SKM-1 treated with dmso at 0.1 percent for 144 hours (cell line): ENCODE data around the gene FGD5.
"Not testable (repeated sequence)": the region's sequence is repeated elsewhere in the genome, so short reads cannot be mapped to it uniquely, and the experiment has no call there.

ENCODE experiments used
- DNase-seq: peaks from one replicate; lab custom pipeline; 2025; ENCODE audit not compliant: unreplicated experiment; lab: John Stamatoyannopoulos, UW

Gene FGD5

DNA sequence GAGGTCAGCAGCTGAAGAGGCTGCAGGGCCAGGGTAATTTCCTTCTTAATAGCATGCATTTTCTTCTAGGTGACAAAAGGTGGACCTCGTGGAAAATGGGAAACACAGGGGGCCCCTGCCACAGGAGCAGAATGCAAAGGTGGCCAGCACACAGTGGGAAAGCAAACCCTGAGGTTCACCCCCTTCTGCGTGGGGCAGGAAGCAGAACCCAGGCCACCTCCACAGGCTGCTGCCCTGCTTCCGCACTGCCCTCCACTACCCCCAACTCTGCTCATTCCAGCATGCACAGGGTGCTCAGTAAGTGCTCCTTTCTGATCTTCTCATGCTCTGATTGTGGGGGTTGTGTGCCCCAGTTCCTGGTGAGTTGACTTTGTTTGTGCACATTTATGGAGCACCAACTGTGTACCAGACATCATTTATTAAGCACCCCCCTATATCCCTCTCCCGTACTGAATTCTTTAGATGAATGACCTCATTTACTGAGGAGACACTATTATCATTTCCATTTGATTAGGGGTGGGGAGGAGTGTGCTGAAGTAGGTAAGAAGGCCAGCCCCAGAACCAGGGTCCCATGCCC lies 12.7 kb upstream of the FGD5 start:
- DNase-seq: no peak

DNA sequence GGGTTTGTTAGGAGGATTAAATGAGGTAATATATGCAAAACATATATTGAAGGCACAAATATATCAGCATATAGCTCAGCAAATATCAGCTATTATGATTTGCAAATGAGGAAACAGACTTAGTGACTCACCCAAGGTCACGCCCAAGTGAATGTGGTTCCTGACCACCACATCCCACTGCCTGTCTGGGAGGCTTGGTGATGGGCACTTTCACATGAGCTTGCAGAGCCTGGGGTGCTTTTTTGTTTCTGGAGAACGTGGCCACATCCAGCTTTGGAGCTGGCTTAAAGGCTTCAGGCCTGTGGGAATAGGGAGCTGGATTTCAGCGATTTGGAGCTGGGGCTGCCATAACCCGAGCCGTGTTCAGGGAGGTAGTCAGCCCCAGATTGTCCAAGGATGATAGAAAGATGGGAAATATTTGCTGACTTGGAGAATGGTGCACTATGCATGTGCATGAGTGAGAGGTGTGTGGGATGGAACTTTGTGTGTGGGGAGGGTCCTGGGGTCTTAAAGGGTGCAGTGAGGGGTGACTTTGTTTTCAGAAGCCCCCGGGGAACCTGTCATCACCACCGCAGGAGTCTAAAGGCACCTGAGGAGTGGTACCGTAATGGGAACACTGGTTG lies 12.0 kb upstream of the FGD5 start:
- DNase-seq: peak; percentile 37

GRCh38 chr3:14808025-14808424 lies 10.7 kb upstream of the FGD5 start:
- no peak for DNase-seq

DNA sequence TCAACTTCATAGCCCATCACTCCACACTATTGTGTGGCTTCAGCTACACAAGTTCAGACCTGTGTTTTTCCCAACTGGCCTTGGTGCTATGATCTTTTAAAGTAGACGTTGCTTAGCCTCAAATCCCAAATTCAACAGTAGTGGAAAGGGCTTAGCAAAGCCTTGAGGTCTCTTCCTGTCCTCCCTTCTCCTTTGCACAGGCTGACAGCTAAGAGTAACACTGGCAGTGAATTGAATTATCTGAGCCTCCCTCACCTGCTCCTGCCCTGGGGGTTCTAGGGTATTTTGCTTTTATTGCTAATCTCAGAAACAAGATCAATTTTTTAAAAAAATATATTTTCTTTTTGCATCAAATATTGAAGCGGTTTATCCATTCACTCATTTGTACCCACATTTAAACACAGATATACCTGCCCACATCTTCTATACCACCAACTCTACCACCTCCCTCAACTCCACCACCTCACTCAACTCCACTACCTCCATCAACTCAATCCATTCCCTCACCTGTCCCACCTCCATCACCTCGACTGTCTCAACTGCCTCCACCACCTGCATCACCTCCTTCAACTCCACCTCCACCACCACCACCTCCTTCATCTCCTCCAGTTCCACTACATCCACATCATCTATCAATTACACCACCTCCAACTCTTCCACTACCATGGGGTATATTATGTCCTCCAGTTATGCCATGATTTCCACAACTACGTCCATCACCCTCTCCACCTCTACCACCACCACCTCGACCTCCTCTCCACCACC lies 10.1 kb upstream of the FGD5 start:
- DNase-seq: no peak

DNA sequence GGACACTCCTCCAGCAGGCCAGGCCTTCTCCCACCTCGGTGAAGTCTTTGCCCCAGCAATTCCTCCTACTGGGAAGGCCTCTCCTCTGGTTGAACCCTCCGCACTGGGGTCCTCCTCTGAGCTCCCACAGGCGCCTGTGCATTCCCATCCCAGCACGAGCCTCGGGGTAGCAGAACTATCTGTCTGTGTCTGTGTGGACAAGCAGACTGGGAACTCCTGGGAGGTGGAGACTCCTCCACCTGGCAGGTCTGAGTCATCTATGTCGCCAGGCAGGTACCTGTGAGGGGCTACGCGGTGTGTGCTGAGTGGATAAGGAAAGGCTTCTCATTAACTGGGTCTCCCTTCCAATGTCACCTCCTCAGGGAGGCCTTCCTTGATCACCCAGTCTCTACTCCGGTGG lies 9.2 kb upstream of the FGD5 start:
- not testable (repeated sequence) for DNase-seq

DNA sequence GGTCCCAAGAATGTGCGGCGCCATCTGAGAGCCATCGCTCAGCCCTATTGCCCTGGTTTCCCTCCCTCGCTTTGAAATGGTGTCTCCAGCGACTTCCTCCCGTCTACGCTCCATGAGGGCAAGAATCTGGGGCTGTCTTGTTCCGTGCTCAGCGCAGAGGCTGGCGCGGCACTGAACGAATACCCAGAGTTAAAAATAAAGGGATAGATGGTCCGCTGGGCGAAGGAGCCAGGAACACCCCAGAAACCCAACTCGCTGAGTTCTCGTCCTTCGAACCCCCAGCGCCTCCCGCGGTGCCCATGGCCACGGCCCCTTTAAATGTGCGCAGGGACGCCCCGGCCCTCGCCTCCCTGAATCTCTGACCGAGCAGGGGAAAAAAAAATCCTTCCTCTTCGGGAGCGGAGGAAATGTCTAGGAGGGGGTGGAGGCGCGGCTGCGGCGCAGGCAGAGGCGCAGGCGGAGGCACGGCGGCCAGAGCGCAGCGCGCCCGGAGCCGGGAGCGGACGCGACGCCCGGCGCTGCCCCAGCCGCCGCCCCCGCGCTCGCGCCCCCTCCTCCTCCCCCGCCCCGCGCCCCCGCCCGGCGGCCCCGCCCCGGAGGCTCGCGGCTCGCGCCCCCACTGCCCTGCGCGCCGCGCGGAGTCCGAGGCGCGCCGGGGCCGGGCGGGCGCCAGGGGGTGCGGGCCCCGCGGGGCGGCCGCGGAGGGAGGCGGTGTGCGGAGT lies 8.5 kb upstream of the FGD5 start:
- DNase-seq: no peak

- no peak for DNase-seq
Measured at GRCh38 chr3:14810801-14811661, 7.7 kb upstream of the FGD5 start.

DNA sequence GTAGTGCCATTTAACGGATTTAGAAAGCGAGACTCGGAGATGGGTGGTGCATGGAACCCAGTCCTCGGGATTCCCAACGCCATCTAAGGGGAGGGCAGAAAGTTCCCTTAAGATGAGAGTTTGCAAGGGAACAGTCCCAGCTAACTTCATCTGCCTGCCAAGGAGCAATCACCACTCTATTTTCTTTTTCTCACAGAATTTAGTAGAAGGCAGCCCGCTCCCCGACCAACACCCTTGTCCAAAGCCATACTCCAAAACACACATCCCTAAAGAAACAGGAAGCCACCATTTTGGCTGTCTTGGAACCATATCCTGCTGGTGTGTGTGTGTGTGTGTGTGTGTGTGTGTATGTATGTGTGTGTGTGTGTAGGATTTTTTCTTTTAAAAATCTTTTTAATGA lies 7.1 kb upstream of the FGD5 start:
- no peak for DNase-seq

DNA sequence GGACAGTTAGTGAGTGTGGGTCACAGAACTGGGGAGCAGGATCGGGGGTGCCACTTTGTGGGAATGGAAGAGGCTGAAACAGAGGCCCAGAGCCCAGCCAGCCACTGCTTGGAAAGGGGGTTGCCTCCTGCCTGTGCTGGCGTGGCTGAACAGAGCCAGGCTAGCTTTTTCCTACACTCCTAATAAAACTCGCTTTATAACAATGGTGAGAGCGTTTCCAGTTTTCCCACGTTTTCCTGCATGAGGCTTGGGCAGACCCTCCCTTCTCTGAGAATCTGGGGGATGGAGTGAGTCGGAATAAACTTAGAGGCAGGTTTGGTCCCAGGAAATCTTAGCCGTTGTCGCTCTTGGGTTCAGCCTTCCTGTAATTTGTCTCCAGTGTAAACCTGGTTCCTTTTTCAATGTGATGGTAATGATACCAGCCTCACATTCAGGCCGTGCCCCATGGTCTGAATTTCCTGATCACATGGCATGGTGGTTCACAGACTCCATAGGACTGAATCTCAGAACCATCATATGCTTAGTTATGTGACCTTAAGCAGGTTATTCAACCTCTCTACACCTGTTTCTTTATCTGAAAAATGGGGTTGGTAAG lies 6.5 kb upstream of the FGD5 start:
- no peak for DNase-seq

GRCh38 chr3:14814411-14814871 lies 4.3 kb upstream of the FGD5 start:
- DNase-seq: no peak

- DNase-seq: no peak
Measured at GRCh38 chr3:14816359-14816758, 2.4 kb upstream of the FGD5 start.

GRCh38 chr3:14819671-14820070 lies 909 bp downstream of the FGD5 start:
- no peak for DNase-seq

- DNase-seq: no peak
Measured at GRCh38 chr3:14820156-14820555, 1.4 kb downstream of the FGD5 start.

GRCh38 chr3:14821151-14821550 lies 2.4 kb downstream of the FGD5 start:
- DNase-seq: no peak

GRCh38 chr3:14822134-14822533 lies 3.4 kb downstream of the FGD5 start:
- DNase-seq: no peak

DNA sequence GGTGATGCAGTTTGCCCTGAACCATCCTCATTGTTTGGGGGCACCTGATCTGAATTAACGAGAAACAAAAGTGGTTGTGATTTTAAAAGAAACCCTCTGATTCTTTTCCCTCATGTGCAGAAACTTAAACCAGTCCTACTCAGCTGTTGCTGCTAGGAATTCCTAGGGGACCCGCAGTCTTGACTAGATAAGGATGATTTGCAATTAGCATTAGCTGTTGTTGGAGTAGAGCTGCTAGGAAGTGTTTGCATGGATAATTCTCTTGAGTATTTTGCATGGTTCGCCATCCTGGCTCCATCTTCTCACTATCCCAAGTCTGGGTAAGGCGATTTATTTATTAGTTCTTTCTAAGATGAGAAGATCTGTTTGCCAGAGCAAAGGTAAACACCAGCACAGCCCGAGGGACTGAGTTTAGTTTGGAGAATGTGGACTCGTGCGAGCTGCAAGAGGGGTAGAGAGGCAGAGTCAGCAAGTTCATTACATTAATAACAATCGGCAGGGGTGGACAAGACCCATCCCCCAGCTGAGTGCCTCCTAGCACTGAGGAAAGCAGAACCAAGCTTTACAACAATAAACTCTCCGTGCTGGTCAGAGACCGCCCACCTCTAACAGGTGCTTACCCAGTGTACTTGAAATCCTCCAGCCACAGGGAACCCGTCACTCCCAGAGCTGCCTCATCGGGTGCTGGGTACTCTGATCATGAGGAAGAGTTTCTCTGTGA lies 4.1 kb downstream of the FGD5 start:
- DNase-seq: no peak

- peak; percentile 68 for DNase-seq
Measured at GRCh38 chr3:14823393-14823792, 4.6 kb downstream of the FGD5 start.

DNA sequence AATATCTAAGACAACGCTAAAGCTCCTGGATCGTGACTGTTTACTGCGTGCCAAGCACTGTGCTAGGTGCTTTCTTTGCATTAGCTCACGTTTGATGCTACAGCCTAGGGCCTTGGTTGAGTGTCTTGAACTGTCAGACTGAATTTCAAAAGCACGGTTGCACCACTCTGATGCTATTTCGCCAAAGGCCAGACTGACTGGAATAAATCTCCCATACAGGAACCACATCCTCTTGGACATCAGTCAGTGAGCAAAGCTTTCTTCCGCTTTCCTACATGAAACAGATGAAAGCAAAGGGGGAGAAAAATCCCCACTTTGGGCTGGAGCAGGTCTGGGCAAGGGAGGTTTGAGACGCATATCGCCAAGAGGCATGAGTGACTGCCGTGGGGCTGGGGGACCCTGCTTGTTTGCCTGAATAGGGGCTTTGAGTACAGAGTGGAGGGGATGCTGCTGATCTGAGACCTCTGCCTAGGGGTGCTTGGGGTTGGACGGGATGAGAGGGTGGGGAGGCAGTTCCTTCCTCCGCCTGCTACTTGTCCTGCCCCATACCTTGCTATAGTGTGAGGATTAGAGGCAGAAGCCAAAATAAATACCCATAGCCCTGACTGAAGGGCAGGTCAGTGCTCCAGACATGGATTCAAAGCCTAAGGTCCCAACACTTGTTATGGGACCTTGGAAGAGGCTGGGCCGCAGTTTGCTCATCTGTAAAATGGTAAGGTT lies 5.3 kb downstream of the FGD5 start:
- peak; percentile 67 for DNase-seq

- DNase-seq: no peak
Measured at GRCh38 chr3:14824646-14825045, 5.9 kb downstream of the FGD5 start.
